IMR-90 (cell line): ENCODE results near the gene MYL4. TPM values are rescaled to one million over a fixed set of nuclear protein-coding genes. Genes with fewer than 3 reads are reported as not detected.
"Not testable (repeated sequence)": the region's sequence is repeated elsewhere in the genome, so short reads cannot be mapped to it uniquely, and the experiment has no call there.

Experiments used
- ATAC-seq: fragments of 200-7000 bp; cut with Tn5 transposase; 2 replicates; pipeline ENCODE4 v1.9.1; 2020; ENCODE audit warnings: low read depth, mild to moderate bottlenecking, moderate library complexity
- BruUV-seq: library from RNA; stranded (reverse); fragments of 400-500 nt; replicated peaks from 2 replicates; lab custom pipeline; 2021; lab: Mats Ljungman, UMichigan
- CTCF ChIA-PET: fragments of 300-600 bp; formaldehyde crosslinking; extraction: SDS; loops from one replicate; lab custom pipeline; 2021; ENCODE audit warnings: antibody characterized with exemption; lab: Yijun Ruan, JAX
- POLR2A ChIA-PET: fragments of 300-600 bp; sonication (Branson Sonifier 250); formaldehyde crosslinking; loops from one replicate; lab custom pipeline; 2022; ENCODE audit warnings: antibody characterized with exemption; ENCODE audit not compliant: unreplicated experiment; lab: Charles Lee
- DNase-seq: peaks from one replicate; pipeline ENCODE4 v3.0.0; 2013
- H2AFZ ChIP-seq: replicated peaks from 2 replicates; pipeline ENCODE3; 2013; ENCODE audit warnings: low read length, mild to moderate bottlenecking; ENCODE audit not compliant: poor library complexity
- H2AK5ac ChIP-seq: 2 replicates; pipeline ENCODE4 v1.6.1; 2013; ENCODE audit warnings: low read depth, low read length, inconsistent platforms
- H2AK9ac ChIP-seq: replicated peaks from 2 replicates; pipeline ENCODE3; 2013; ENCODE audit warnings: mild to moderate bottlenecking, low read depth, low read length, moderate library complexity; ENCODE audit not compliant: poor library complexity
- H2BK120ac ChIP-seq: 2 replicates; pipeline ENCODE4 v1.6.1; 2013; ENCODE audit warnings: low read depth, low read length, inconsistent platforms
- H2BK15ac ChIP-seq: 3 replicates; pipeline ENCODE4 v1.6.1; 2013; ENCODE audit warnings: low read depth, low read length, inconsistent platforms
- H2BK20ac ChIP-seq: 2 replicates; pipeline ENCODE4 v1.6.1; 2013; ENCODE audit warnings: low read depth, mild to moderate bottlenecking, inconsistent platforms, low read length, moderate library complexity
- H2BK5ac ChIP-seq: 2 replicates; pipeline ENCODE4 v1.6.1; 2013; ENCODE audit warnings: mild to moderate bottlenecking, low read depth, low read length, inconsistent platforms; ENCODE audit not compliant: poor library complexity, severe bottlenecking
- H3K14ac ChIP-seq: replicated peaks from 2 replicates; pipeline ENCODE4 v1.6.1; 2013; ENCODE audit warnings: low read depth, low read length, inconsistent platforms
- H3K18ac ChIP-seq: 2 replicates; pipeline ENCODE4 v1.6.1; 2013; ENCODE audit warnings: low read depth, low read length, control low read depth
- H3K23ac ChIP-seq: 2 replicates; pipeline ENCODE4 v1.6.1; 2013; ENCODE audit warnings: low read depth, low read length, inconsistent platforms
- H3K27ac ChIP-seq: 2 replicates; pipeline ENCODE4 v1.5.1; 2013; ENCODE audit warnings: mild to moderate bottlenecking, control low read depth, low read length; ENCODE audit not compliant: insufficient read depth
- H3K27me3 ChIP-seq: 2 replicates; pipeline ENCODE4 v1.6.1; 2013; ENCODE audit warnings: low read length; ENCODE audit not compliant: control insufficient read depth, insufficient read depth
- H3K36me3 ChIP-seq: 2 replicates; pipeline ENCODE4 v1.6.1; 2013; ENCODE audit warnings: low read length, mixed read lengths; ENCODE audit not compliant: control insufficient read depth, insufficient read depth
- H3K4ac ChIP-seq: 2 replicates; pipeline ENCODE4 v1.6.1; 2013; ENCODE audit warnings: low read depth, low read length, inconsistent platforms
- H3K4me1 ChIP-seq: 2 replicates; pipeline ENCODE4 v1.6.1; 2013; ENCODE audit warnings: low read length, mixed read lengths; ENCODE audit not compliant: control insufficient read depth, insufficient read depth
- H3K4me2 ChIP-seq: 2 replicates; pipeline ENCODE4 v1.6.1; 2013; ENCODE audit warnings: low read depth, mild to moderate bottlenecking, control low read depth, low read length, moderate library complexity
- H3K4me3 ChIP-seq: 2 replicates; pipeline ENCODE4 v1.5.1; 2013; ENCODE audit warnings: low read depth, mild to moderate bottlenecking, control low read depth, low read length, moderate library complexity; ENCODE audit not compliant: insufficient read depth
- H3K56ac ChIP-seq: 2 replicates; pipeline ENCODE4 v1.6.1; 2013; ENCODE audit warnings: low read length, inconsistent platforms; ENCODE audit not compliant: insufficient read depth; ENCODE audit errors: extremely low read depth
- H3K79me1 ChIP-seq, 2 experiments: 2 replicates each; pipeline ENCODE4 v1.6.1; 2013; ENCODE audit warnings: low read length in 2 of 2, inconsistent platforms in 1 of 2, low read depth in 1 of 2
- H3K9ac ChIP-seq: 2 replicates; pipeline ENCODE4 v1.6.1; 2013; ENCODE audit warnings: low read depth, low read length, control low read depth
- H3K9me1 ChIP-seq: 2 replicates; pipeline ENCODE4 v1.6.1; 2013; ENCODE audit warnings: low read length, inconsistent platforms; ENCODE audit not compliant: insufficient read depth
- H3K9me3 ChIP-seq: 2 replicates; pipeline ENCODE4 v1.6.1; 2013; ENCODE audit warnings: low read length; ENCODE audit not compliant: control insufficient read depth, insufficient read depth
- H4K20me1 ChIP-seq: 2 replicates; pipeline ENCODE4 v1.6.1; 2013; ENCODE audit warnings: low read length, inconsistent platforms; ENCODE audit not compliant: insufficient read depth
- H4K5ac ChIP-seq: 2 replicates; pipeline ENCODE4 v1.6.1; 2013; ENCODE audit warnings: mild to moderate bottlenecking, low read depth, low read length, control low read depth
- H4K8ac ChIP-seq, 2 experiments: 2 replicates each; pipeline ENCODE4 v1.6.1; 2013; ENCODE audit warnings: low read depth in 2 of 2, low read length in 2 of 2, control low read depth in 1 of 2, inconsistent platforms in 1 of 2
- H4K91ac ChIP-seq: 2 replicates; pipeline ENCODE4 v1.6.1; 2013; ENCODE audit warnings: low read depth, low read length, inconsistent platforms; ENCODE audit not compliant: insufficient read depth
- WGBS, 2 experiments: methylation state at CpG; one replicate each; pipeline versions ENCODE4 v1.1.5 to v1.1.7; 2013; ENCODE audit warnings: missing lambda C conversion rate in 2 of 2; ENCODE audit not compliant: insufficient read length in 1 of 2; ENCODE audit errors: extremely low coverage in 2 of 2; 5-methylcytosine and 5-hydroxymethylcytosine counted together
- dilution Hi-C: fragments of 300-500 bp; cut with HindIII; formaldehyde crosslinking; loops from one replicate; pipeline ENCODE4 v1.14.3; 2018; ENCODE audit warnings: low sequenced_read_pairs; ENCODE audit not compliant: unreplicated experiment
- in situ Hi-C: fragments of 300-500 bp; cut with MboI; formaldehyde crosslinking; loops from 3 replicates; pipeline ENCODE4 v1.14.3; 2019; ENCODE audit warnings: low sequenced_read_pairs, inconsistent platforms, mixed read lengths
- intact Hi-C: fragments of 100-400 bp; cut with micrococcal nuclease; formaldehyde crosslinking; loops from 2 replicates; pipeline ENCODE4 v1.10.0; 2022
- polyA plus RNA-seq, 3 experiments: library from polyadenylated mRNA; depleted of rRNA; stranded (reverse); fragments of >200 nt; gene quantifications; 2 replicates each; pipeline ENCODE4 v1.2.3, GENCODE V29; 2012; ENCODE audit warnings: low replicate concordance in 1 of 3
- total RNA-seq: library from RNA; depleted of rRNA; stranded (reverse); fragments of >200 nt; gene quantifications from 2 replicates; pipeline ENCODE4 v1.2.3, GENCODE V29; 2012

The MYL4 gene
- total and polyA plus RNA-seq, 2 of the 4 experiments (the other 2 are of a cell fraction): not detected

DNA sequence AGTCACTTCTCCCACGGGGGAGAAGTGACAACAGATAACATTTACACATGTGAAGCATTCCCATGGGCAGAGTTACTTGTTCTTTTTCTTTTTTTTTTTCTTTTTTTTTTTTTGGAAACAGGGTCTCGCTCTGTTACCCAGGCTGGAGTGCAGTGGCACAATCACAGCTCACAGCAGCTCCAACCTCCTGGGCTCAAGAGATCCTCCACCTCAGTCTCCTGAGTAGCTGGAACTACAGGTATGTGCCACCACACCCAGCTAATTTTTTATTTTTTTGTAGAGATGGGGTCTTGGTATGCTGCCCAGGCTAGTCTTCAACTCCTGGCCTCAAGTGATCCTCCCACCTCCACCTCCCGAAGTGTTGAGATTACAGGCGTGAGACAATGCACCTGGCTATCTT, 40.3 kb upstream of the MYL4 start:
- dilution Hi-C loops, ATAC-seq, H3K23ac ChIP-seq, H3K4me3 ChIP-seq, H2AFZ ChIP-seq, H3K4me1 ChIP-seq, H3K27me3 ChIP-seq, H3K9ac ChIP-seq, DNase-seq, H2AK9ac ChIP-seq, H2BK20ac ChIP-seq, H2AK5ac ChIP-seq, H3K14ac ChIP-seq, H3K4ac ChIP-seq, intact Hi-C loops, H2BK5ac ChIP-seq, H3K9me3 ChIP-seq, H4K8ac ChIP-seq, H2BK120ac ChIP-seq, H2BK15ac ChIP-seq, H3K27ac ChIP-seq, H3K18ac ChIP-seq, BruUV-seq, POLR2A ChIA-PET, H4K5ac ChIP-seq, H3K56ac ChIP-seq, H3K9me1 ChIP-seq, H4K91ac ChIP-seq, CTCF ChIA-PET, H3K4me2 ChIP-seq: not testable (repeated sequence)
- Histone ChIP-seq H3K79me1 (peaks cover 28 to 44% of the 10 kb centered on the region in 2 experiments), H3K36me3 (peaks cover 23% of the 10 kb centered on the region), H4K20me1 (peaks cover 22% of the 10 kb centered on the region; the same call in 1 of the 2 replicates)
- in situ Hi-C loops: loop anchor here (25.0 kb wide), 1 partner anchor 443 kb away; no protein-coding TSS in a partner anchor
- WGBS, 2 experiments: no CpG with 5 or more reads among the region's 4 CpGs
